ENCODE measurements around the gene NRXN2. TPM values are rescaled to one million over a fixed set of nuclear protein-coding genes. Genes with fewer than 3 reads are reported as not detected.

NRXN2 gene
- total RNA-seq, 1 experiment from 2014 or later = 0.15 TPM

GRCh38 chr11:64755681-64756361, 32.8 kb upstream of the NRXN2 start:
- H3K4me3 ChIP-seq (ENCODE audit: low read depth in 2 of 2, low read length in 2 of 2) = no peak overlapping the region
- in situ Hi-C loops (cut with HindIII; ENCODE audit: low pct_unique_long_range_greater_than_20kb, low sequenced_read_pairs) = no loop called here
- no peak for TF ChIP-seq TCF7L2 (IDR thresholded peaks at IDR 0.05; ENCODE audit: low read depth, low read length)
- TF ChIP-seq REST (IDR thresholded peaks at IDR 0.05; ENCODE audit: insufficient read depth in 1 of 2, low read depth in 2 of 2, low read length in 1 of 2) = no peak
- TF ChIP-seq SIN3A (IDR thresholded peaks at IDR 0.05; ENCODE audit: borderline replicate concordance, insufficient read depth, low read depth, low read length) = no peak
- TF ChIP-seq CTCF (IDR thresholded peaks at IDR 0.05) = no peak
- TF ChIP-seq POLR2AphosphoS5 (IDR thresholded peaks at IDR 0.05; ENCODE audit: low read depth, low read length) = no peak
- H3K4me1 ChIP-seq (ENCODE audit: control insufficient read depth, insufficient read depth, low read length) = no peaks in the 10 kb centered on the region
- H3K9me3 ChIP-seq (ENCODE audit: control insufficient read depth, insufficient read depth, low read depth, low read length) = no peaks in the 10 kb centered on the region
- no peaks in the 10 kb centered on the region for H3K27me3 ChIP-seq (ENCODE audit: control insufficient read depth, insufficient read depth, low read length)
- intact Hi-C loops (cut with micrococcal nuclease; ENCODE audit: unreplicated experiment) = no loop called here
- ChIA-PET POLR2A (no interaction called here), CTCF (no interaction called here)
- no peak overlapping the region for H3K27ac ChIP-seq (ENCODE audit: low read length)
- DNase-seq (ENCODE audit: low read depth, low spot score) = no peak
- ATAC-seq = no peak
- no TSS peak for BruUV-seq (replicated peaks)
- H3K36me3 ChIP-seq (ENCODE audit: control insufficient read depth, insufficient read depth, low read length) = no peaks in the 10 kb centered on the region

- CTCF ChIA-PET = no interaction called here
- intact Hi-C loops (cut with micrococcal nuclease; ENCODE audit: unreplicated experiment) = no loop called here
- Histone ChIP-seq H3K4me3 (ENCODE audit: low read depth in 2 of 2, low read length in 2 of 2) (no peak overlapping the region), H3K27ac (ENCODE audit: low read length) (no peak overlapping the region), H3K4me1 (ENCODE audit: control insufficient read depth, insufficient read depth, low read length) (no peaks in the 10 kb centered on the region), H3K36me3 (ENCODE audit: control insufficient read depth, insufficient read depth, low read length) (no peaks in the 10 kb centered on the region), H3K27me3 (ENCODE audit: control insufficient read depth, insufficient read depth, low read length) (no peaks in the 10 kb centered on the region), H3K9me3 (ENCODE audit: control insufficient read depth, insufficient read depth, low read depth, low read length) (no peaks in the 10 kb centered on the region)
- BruUV-seq (replicated peaks) = no TSS peak
- ATAC-seq (no peak), DNase-seq (ENCODE audit: low read depth, low spot score) (no peak)
- TF ChIP-seq TCF7L2 (IDR thresholded peaks at IDR 0.05; ENCODE audit: low read depth, low read length) = no peak
- no peak for TF ChIP-seq CTCF (IDR thresholded peaks at IDR 0.05)
- in situ Hi-C loops (cut with HindIII; ENCODE audit: low pct_unique_long_range_greater_than_20kb, low sequenced_read_pairs) = no loop called here
- POLR2A ChIA-PET = no interaction called here
These were observed 32.1 kb upstream of the NRXN2 start for GRCh38 chr11:64754919-64755662.
